Activated CD4-positive, alpha-beta T cell treated with anti-CD3 and anti-CD28 coated beads, Interleukin-2, amount 10 ng/mL, durations not matched to agents 7 days and 5 days (primary cell): Measurements from ENCODE around the gene SSBP3. TPM values are rescaled to one million over a fixed set of nuclear protein-coding genes. Genes with fewer than 3 reads are reported as not detected.
A peak's percentile ranks its signal among the peaks of the same experiment; 100 is the strongest.

Experiments
- CTCF ChIA-PET: fragments of 350-600 bp; sonication (Branson Sonifier 250); formaldehyde crosslinking; loops from one replicate; lab custom pipeline; 2021; ENCODE audit warnings: antibody characterized with exemption; lab: Charles Lee
- POLR2A ChIA-PET: fragments of 350-600 bp; sonication (Branson Sonifier 250); formaldehyde crosslinking; loops from one replicate; lab custom pipeline; 2021; ENCODE audit warnings: antibody characterized with exemption; lab: Charles Lee
- DNase-seq: peaks from one replicate; pipeline ENCODE4 v3.0.0-alpha.2; 2020
- H3K27ac Mint-ChIP-seq: one replicate; pipeline ENCODE4 v1.8.0; 2021; ENCODE audit warnings: mild to moderate bottlenecking, moderate library complexity, mixed read lengths
- H3K27me3 Mint-ChIP-seq: one replicate; pipeline ENCODE4 v1.8.0; 2021; ENCODE audit warnings: mixed read lengths
- H3K36me3 Mint-ChIP-seq: one replicate; pipeline ENCODE4 v1.8.0; 2021; ENCODE audit warnings: low read depth, mixed read lengths
- H3K4me1 Mint-ChIP-seq: one replicate; pipeline ENCODE4 v1.8.0; 2021; ENCODE audit warnings: mixed read lengths
- H3K4me3 Mint-ChIP-seq: one replicate; pipeline ENCODE4 v1.8.0; 2021; ENCODE audit warnings: mild to moderate bottlenecking, moderate library complexity, mixed read lengths
- H3K9me3 Mint-ChIP-seq: one replicate; pipeline ENCODE4 v1.8.0; 2021; ENCODE audit warnings: mixed read lengths
- total RNA-seq, 2 experiments: library from RNA; stranded (reverse); gene quantifications; one replicate each; pipeline ENCODE4 v1.2.3, GENCODE V29; 2021

Gene SSBP3
- total RNA-seq, 2 experiments from 2014 or later, result 93.4 to 127 TPM

DNA sequence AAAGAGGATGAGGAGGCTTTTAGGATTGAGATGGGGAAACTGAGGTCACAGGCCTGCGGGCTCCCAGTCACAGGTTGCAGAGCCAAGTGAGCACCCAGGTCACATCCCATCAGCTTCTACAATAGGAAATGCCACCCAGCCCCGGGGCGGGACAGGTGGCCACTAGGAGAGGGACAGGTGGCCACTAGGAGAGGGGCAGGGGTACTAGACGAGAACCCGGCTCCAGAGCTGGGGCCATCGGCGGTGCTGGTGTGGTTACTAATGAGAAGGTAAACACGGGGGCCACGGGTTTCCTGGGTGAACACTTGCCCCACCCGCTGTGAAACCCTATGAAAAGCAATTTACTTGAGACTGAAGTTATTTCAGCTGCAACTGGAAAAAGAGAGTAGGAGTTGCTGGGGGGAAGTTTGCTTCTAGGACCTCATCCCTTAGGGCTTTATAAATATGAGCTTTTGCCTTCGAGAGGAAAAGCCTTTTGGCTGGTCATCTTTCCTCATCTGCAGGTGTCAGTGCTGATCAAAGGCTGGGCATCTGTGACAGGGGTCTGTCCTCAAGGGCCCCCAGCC lies 153.7 kb downstream of the SSBP3 start:
- ChIA-PET POLR2A (no interaction called here), CTCF (interaction anchor here (0.6 to 1.4 kb wide), 4 partner anchors 8 to 90 kb away, joined by 3 to 6 read pairs (median 3); no protein-coding TSS in a partner anchor)
- peaks cover 5% of the 10 kb centered on the region for H3K4me1 Mint-ChIP-seq
- peak overlapping the region; percentile 67 for H3K27ac Mint-ChIP-seq
- peaks cover 3% of the 10 kb centered on the region for H3K36me3 Mint-ChIP-seq
- no peak for DNase-seq
- H3K9me3 Mint-ChIP-seq, result no peaks in the 10 kb centered on the region
- no peaks in the 10 kb centered on the region for H3K27me3 Mint-ChIP-seq
- H3K4me3 Mint-ChIP-seq, result no peak overlapping the region

DNA sequence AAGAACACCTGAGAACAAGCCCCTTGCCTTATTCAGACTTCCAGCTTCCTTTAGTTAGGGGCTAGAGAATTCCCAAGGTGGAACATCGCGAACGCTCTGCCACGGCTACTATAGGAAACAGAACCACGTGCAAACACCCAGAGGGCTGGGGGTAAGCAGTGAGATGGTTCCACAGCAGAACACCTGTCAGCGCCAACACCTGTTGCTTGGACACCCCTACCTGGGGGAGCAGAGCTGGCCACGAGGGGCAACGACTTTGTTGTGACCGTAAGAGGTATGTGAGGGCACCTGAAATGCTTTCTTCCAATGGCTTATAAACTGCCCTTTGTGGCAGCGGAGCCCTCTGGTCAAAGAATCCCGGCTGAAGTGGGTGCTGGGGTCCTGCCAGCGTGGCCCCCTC lies 155.5 kb downstream of the SSBP3 start:
- ChIA-PET POLR2A (no interaction called here), CTCF (interaction anchor here (0.5 kb wide), 2 partner anchors 49 to 176 kb away, joined by 3 to 6 read pairs; no protein-coding TSS in a partner anchor)
- Mint-ChIP-seq H3K36me3 (peaks cover 3% of the 10 kb centered on the region), H3K27ac (no peak overlapping the region), H3K27me3 (no peaks in the 10 kb centered on the region), H3K4me3 (no peak overlapping the region), H3K9me3 (no peaks in the 10 kb centered on the region), H3K4me1 (peaks cover 5% of the 10 kb centered on the region)
- no peak for DNase-seq

DNA sequence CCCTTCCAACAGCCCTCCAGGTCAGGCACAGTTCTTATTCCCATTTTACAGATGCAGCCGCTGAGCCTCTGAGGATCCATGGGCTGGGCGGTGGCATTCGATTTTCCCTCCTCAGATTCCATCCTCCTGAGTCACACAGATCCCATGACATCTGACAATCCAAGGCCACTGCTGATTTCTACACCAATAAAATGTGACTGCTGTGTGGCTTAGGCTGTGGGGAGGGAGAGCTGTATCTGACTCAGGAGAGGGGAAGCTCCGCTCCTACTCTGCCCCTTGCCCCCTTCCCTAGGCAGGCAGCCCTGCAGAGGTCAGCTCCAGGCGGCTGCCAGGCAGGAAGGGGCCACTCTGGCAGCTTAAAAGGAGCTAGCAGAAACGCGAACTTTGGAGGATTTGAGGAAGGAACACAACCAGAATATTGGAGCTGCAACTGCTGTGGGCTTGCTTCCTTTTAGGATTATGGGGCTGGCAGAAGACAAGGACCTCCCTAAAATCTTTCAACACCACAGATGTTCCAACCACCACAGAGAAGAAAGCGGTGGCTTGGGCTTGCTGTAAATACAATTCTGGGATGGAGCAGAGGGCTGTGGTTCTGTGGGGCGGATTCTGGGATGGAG lies 156.3 kb downstream of the SSBP3 start:
- CTCF ChIA-PET, result interaction anchor here (0.5 to 0.9 kb wide), 2 partner anchors 20 to 175 kb away, joined by 3 read pairs; no protein-coding TSS in a partner anchor
- Mint-ChIP-seq H3K9me3 (no peaks in the 10 kb centered on the region), H3K27ac (peak overlapping the region; percentile 10), H3K27me3 (no peaks in the 10 kb centered on the region), H3K4me1 (peaks cover 5% of the 10 kb centered on the region), H3K4me3 (no peak overlapping the region), H3K36me3 (peaks cover 3% of the 10 kb centered on the region)
- POLR2A ChIA-PET, result interaction anchor here (0.6 kb wide), 1 partner anchor 31 kb away, joined by 3 read pairs; no protein-coding TSS in a partner anchor
- DNase-seq, result no peak

DNA sequence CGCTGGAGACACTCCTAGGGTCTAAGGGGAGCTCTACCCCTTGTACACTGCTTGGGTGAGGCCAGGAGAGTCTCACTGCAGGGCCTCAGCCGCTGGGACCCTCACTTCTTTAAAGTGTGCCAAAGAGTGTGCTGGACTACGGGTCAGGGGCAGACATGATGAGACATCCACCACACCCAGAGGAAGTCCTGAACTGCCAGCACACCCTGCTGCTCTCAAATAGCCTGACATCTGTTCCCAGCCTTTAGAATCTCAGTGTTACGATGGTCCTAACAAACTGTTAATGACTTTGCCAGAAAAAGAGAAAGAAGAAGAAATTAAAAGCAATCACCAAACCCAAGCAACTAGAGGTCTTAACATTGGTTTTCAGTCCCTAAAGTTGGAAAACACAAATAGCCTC lies 157.2 kb downstream of the SSBP3 start:
- Mint-ChIP-seq H3K36me3 (peaks cover 5% of the 10 kb centered on the region), H3K9me3 (no peaks in the 10 kb centered on the region), H3K4me3 (no peak overlapping the region), H3K27ac (peak overlapping the region; percentile 26), H3K4me1 (peaks cover 5% of the 10 kb centered on the region), H3K27me3 (no peaks in the 10 kb centered on the region)
- ChIA-PET POLR2A (no interaction called here), CTCF (no interaction called here)
- no peak for DNase-seq

DNA sequence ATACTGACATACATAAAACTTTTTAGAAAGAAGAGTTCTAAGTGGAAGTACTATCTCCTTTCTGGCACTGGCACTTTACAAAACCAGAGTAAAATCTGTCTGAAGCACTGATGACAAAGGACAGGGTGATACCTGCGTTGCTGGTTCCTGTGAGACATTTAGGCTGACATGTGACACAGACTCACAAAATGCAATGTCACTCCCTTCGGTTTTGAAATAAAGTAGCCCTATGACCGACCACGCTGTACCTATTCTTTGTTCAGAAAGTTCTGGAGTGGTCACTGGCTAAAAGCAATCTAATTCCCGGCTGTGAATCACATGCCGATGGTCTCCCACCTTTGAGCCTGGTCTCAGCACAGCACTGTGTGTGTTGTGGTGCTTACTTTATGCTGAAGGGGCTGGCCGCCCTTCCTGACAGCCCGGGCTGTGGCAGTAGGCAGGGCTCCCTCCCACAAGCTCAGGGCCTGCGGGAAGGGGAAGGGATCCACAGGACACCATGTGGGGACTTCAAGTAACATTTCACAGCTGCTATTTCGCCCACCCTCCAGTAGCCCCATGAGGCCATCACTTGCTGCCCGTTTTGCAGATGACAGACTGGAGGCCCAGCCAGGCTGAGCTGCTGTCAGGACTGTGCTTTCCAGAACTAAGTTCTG lies 158.2 kb downstream of the SSBP3 start:
- peaks cover 9% of the 10 kb centered on the region for H3K36me3 Mint-ChIP-seq
- ChIA-PET CTCF (interaction anchor here (0.8 kb wide), 1 partner anchor 10 kb away, joined by 3 read pairs; no protein-coding TSS in a partner anchor), POLR2A (no interaction called here)

DNA sequence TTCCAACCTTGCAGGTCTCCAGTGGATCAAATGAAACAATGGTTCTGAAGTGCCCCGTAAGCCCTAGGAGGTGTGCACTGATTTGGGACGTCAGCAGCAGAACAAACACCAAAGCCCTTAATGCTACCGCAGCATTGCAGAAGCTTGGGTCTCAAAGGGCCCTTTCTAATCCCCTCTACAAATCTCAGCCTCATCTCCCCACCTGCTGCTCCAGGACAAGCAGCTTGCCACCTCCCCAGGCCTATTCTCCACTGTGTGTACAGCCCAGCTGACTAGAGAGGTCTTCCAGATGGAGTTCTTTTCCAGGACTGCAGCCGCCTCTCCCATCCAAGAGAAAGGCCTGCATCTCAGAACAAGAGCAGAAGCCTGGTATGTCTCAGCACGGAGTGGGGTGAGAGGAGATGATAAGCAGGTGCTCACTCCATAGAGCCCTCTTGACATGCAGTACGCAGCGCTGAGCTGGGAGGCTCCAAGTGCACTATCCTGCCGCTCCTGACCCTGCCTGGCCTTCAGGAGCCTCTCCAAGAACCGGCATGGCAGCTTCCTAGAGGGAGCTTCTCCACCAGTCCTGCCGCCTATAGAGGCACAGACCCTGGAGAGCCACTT lies 160.0 kb downstream of the SSBP3 start:
- Mint-ChIP-seq H3K27ac (peak overlapping the region; percentile 15), H3K27me3 (no peaks in the 10 kb centered on the region), H3K4me3 (no peak overlapping the region), H3K36me3 (peaks cover 13% of the 10 kb centered on the region), H3K9me3 (no peaks in the 10 kb centered on the region), H3K4me1 (peaks cover 2% of the 10 kb centered on the region)
- POLR2A ChIA-PET, result no interaction called here
- CTCF ChIA-PET, result no interaction called here
- no peak for DNase-seq

More for the DNA sequence above, 158.2 kb downstream of the SSBP3 start:
- H3K9me3 Mint-ChIP-seq, result no peaks in the 10 kb centered on the region
- peaks cover 4% of the 10 kb centered on the region for H3K4me1 Mint-ChIP-seq
- DNase-seq, result no peak
- H3K4me3 Mint-ChIP-seq, result no peak overlapping the region
- no peak overlapping the region for H3K27ac Mint-ChIP-seq
- H3K27me3 Mint-ChIP-seq, result no peaks in the 10 kb centered on the region

DNA sequence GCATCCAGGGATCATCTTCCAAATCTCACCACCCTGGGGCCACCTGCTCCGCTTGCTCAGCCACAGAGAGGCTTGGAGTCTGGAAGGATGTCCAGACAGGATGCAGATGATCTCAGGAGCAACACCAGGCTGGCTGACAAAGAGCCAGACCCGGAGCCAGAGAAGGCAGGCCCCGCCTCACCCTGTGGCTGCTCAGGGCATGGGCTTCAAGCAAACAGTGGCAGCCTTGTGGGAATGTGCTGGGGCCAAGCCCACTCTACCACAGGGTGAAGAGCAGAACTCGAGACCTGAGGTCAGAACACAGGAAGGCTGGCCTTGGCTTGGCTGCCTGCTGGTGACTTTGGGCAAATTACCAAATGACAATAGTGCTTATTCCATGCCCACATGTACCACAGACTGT lies 160.7 kb downstream of the SSBP3 start:
- H3K4me1 Mint-ChIP-seq, result peaks cover 2% of the 10 kb centered on the region
- CTCF ChIA-PET, result no interaction called here
- H3K9me3 Mint-ChIP-seq, result no peaks in the 10 kb centered on the region
- POLR2A ChIA-PET, result no interaction called here
- no peak overlapping the region for H3K27ac Mint-ChIP-seq
- peaks cover 18% of the 10 kb centered on the region for H3K36me3 Mint-ChIP-seq
- no peak for DNase-seq
- H3K4me3 Mint-ChIP-seq, result no peak overlapping the region
- no peaks in the 10 kb centered on the region for H3K27me3 Mint-ChIP-seq

DNA sequence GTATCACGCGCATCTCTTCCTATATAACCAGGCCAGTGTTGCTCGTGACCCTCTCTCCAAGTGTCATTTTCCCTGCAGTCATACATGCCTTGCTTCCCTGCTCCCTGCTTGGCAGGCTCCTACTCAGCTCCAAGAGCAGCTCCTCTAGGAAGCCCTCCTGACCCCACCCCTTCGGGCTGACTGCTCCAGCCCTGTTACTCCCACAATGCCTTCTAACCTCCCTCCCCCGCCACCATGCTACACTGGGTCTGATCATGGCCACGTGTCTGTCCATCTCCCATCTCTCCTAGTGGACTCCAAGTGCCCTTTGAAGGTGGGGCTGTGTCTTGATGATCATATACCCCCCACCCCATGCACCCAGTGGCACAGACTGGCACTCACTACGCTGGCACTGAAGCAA lies 161.5 kb downstream of the SSBP3 start:
- H3K4me1 Mint-ChIP-seq, result peaks cover 2% of the 10 kb centered on the region
- H3K4me3 Mint-ChIP-seq, result no peak overlapping the region
- ChIA-PET POLR2A (no interaction called here), CTCF (no interaction called here)
- DNase-seq, result no peak
- H3K36me3 Mint-ChIP-seq, result peaks cover 19% of the 10 kb centered on the region
- H3K27me3 Mint-ChIP-seq, result no peaks in the 10 kb centered on the region
- H3K27ac Mint-ChIP-seq, result no peak overlapping the region
- H3K9me3 Mint-ChIP-seq, result no peaks in the 10 kb centered on the region

DNA sequence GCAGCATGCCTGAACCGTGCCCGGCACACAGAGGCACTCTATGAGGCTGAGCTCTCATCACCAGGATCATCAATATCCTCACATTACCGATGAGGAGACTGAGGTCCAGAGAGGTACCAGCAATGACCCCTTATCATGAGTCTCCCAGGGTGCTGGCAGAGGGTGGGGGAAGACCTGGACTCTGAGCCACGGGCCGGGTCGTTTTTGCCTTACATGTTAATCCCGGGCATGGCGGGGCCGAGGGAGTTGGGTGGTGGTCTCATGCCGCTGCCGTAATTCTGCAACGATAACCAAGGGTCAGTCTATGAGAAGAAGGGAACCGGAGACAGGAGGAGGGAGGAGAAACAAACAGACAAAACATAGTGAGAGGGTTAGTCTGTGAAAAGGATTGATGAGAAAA lies 163.2 kb downstream of the SSBP3 start:
- Mint-ChIP-seq H3K27me3 (no peaks in the 10 kb centered on the region), H3K4me1 (peaks cover 2% of the 10 kb centered on the region), H3K36me3 (peaks cover 22% of the 10 kb centered on the region), H3K4me3 (no peak overlapping the region), H3K9me3 (no peaks in the 10 kb centered on the region), H3K27ac (no peak overlapping the region)
- DNase-seq, result no peak
- CTCF ChIA-PET, result no interaction called here
- POLR2A ChIA-PET, result no interaction called here

DNA sequence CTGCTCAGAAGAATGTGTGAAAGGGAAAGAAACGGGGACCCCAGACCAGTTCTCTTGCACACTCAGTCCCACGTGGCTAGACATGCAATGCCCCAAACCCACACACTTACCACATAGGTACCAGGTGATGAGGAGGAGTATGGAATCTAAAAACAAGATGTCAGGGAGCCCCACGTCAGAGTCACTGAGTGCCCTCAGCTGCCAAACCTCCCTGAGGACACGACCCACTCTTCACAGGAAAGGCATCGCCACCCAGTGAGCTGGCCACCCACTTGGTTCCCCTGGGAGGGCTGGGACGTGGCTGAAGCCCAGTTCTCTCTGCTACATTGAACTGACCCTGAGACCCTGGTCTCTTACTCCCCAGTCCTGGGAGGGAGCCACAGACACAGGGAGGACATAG lies 164.8 kb downstream of the SSBP3 start:
- no peak for DNase-seq
- Mint-ChIP-seq H3K4me3 (no peak overlapping the region), H3K4me1 (peaks cover 2% of the 10 kb centered on the region), H3K27me3 (no peaks in the 10 kb centered on the region), H3K36me3 (peaks cover 38% of the 10 kb centered on the region), H3K27ac (no peak overlapping the region), H3K9me3 (no peaks in the 10 kb centered on the region)
- CTCF ChIA-PET, result interaction anchor here (0.7 to 1.2 kb wide), 2 partner anchors 12 to 105 kb away, joined by 3 to 4 read pairs; no protein-coding TSS in a partner anchor
- POLR2A ChIA-PET, result no interaction called here

DNA sequence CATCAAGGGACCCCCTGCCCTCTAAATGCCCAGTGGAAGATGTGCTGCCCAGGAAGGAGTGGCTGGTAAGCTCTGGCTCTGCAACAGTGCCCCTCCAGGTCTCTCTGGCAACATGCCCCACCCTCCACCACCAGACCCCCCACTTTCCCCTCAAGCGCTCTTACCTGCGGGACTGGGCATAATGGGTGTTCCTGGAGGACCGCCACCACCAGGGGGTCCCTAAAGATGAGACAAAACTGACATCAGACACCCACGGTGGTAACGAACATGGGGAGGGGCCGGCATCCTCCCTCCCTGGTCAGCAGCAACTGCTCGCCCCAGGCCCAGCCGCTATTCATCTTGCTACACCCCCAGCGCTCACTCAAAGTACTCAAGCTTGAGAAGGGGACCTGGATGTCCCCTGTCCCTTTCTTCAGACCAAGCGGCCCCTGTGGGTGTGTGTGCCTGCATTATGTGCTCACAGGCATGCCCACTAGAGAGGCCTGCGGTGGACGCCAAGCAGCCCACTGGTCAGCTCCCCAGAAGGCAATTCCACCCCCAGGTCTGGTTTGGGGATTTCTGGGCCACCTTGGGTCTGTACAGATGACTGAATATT lies 165.4 kb downstream of the SSBP3 start:
- Mint-ChIP-seq H3K27me3 (no peaks in the 10 kb centered on the region), H3K27ac (no peak overlapping the region), H3K9me3 (no peaks in the 10 kb centered on the region), H3K4me3 (no peak overlapping the region), H3K4me1 (peaks cover 2% of the 10 kb centered on the region), H3K36me3 (peaks cover 39% of the 10 kb centered on the region)
- ChIA-PET POLR2A (no interaction called here), CTCF (interaction anchor here (0.7 to 1.2 kb wide), 2 partner anchors 12 to 104 kb away, joined by 3 to 4 read pairs; no protein-coding TSS in a partner anchor)
- DNase-seq, result no peak

DNA sequence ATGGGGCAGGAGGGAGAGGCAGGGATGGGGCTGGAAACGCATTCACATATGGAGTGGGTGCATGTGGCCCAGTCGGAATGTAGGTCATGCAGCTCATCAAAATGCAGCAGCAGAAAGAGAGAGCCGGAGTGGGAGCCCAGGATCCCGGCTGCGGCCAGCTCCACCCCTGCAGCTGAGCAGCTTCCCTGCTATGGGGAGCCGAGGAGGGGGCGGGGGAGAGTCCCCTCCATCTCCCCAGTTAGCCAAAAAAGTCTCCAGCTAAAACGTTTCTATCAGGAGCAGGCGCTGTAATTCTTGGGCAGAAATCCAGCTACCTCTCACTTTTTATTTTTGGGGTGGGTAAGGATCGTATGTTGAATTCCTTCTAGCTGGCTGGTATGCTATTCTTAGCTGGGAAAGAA lies 166.6 kb downstream of the SSBP3 start:
- H3K27me3 Mint-ChIP-seq, result no peaks in the 10 kb centered on the region
- no peak overlapping the region for H3K4me3 Mint-ChIP-seq
- H3K36me3 Mint-ChIP-seq, result peaks cover 41% of the 10 kb centered on the region
- peaks cover 6% of the 10 kb centered on the region for H3K4me1 Mint-ChIP-seq
- no peak for DNase-seq
- H3K27ac Mint-ChIP-seq, result no peak overlapping the region
- CTCF ChIA-PET, result interaction anchor here (0.6 to 1.0 kb wide), 2 partner anchors 12 to 231 kb away, joined by 3 to 5 read pairs; no protein-coding TSS in a partner anchor
- no peaks in the 10 kb centered on the region for H3K9me3 Mint-ChIP-seq
- POLR2A ChIA-PET, result no interaction called here
